ENCODE measurements around the gene MTERF1.
"Not testable (repeated sequence)": the region's sequence is repeated elsewhere in the genome, so short reads cannot be mapped to it uniquely, and the experiment has no call there.

The MTERF1 gene

GRCh38 chr7:91883676-91884362, 3.3 kb upstream of the MTERF1 start:
- no peak for DNase-seq (ENCODE audit: low read depth in 1 of 2, low spot score in 1 of 2)

DNA sequence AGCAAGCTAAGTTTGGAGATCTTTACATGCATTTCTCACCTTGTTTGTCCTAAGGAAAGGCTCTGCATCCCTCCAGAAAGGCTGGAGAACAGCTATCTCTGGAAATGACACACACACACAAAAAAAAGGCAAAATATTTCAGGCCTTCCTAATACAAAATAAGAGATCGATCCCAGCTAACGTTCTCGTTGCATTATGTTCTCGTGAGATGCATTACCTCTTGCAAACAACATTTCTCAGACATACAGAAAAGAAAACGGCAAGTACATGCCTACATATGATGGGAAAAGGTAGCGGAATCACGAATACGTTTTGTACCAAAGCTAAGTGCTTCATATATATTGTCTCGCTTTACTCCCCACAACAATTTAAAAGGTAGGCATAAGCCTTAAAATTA, 488 bp downstream of the MTERF1 start:
- DNase-seq (ENCODE audit: low read depth in 1 of 2, low spot score in 1 of 2): no peak

DNA sequence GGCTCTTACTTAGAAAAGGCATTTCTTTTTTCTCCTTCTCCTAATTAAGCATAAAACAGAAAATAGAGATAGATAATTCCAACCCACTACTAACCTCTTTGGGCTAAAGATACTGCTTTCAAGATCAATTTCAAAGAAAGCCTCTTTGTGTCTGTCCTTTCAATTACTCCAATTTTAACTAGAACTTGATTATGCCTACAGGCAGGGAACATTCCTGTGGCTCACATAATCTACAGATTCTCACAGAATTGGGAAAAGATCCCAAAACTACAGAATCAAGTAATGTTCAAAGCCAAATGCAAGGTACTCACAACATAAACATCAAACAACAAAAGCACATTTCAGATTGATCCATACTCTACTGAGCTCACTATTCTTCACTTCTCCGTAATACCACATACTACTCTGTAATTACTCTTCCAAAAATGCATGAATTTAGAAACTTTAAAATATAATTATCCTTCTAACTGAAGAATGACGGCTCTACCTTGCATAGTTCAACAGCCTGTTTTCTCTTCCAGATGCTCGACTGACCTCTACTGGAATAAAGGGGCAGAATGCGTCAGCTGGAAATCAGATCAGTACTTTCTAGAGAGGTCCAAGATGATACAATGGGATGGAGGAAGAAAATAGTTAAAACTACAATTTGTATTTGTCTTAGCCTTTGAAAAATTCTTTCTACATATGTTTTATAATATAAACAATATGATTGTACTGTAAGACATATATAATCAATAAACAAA, 3.9 kb downstream of the MTERF1 start:
- DNase-seq (ENCODE audit: low read depth in 1 of 2, low spot score in 1 of 2): no peak

GRCh38 chr7:91875851-91876250, 4.7 kb downstream of the MTERF1 start:
- DNase-seq (ENCODE audit: low read depth in 1 of 2, low spot score in 1 of 2): no peak

- DNase-seq (ENCODE audit: low read depth in 1 of 2, low spot score in 1 of 2): no peak
Measured at GRCh38 chr7:91872928-91873327, 7.6 kb downstream of the MTERF1 start.

- DNase-seq (ENCODE audit: low read depth in 1 of 2, low spot score in 1 of 2): no peak
Measured at GRCh38 chr7:91872069-91872468, 8.4 kb downstream of the MTERF1 start.

DNA sequence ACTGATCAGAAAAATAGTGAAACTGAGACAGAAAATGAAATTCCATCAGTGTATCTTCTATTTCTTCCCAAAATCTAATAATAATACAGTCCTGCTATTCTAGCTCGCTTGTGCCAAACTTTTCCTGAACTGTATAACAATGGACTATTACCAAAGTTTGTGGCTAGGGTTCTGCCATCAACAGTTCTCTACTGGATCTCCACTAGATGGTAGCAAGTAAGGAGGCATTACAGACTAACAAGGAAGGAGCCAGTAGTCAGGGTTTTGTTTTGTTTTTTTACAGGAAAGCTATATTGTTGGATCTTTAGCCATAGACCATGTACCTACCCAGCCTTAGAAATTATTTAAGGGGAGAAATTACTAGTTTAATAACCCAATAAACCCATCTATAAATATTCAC, 10.8 kb downstream of the MTERF1 start:
- DNase-seq (ENCODE audit: low read depth in 1 of 2, low spot score in 1 of 2): no peak

GRCh38 chr7:91866599-91867148, 13.8 kb downstream of the MTERF1 start:
- DNase-seq (ENCODE audit: low read depth in 1 of 2, low spot score in 1 of 2): no peak

DNA sequence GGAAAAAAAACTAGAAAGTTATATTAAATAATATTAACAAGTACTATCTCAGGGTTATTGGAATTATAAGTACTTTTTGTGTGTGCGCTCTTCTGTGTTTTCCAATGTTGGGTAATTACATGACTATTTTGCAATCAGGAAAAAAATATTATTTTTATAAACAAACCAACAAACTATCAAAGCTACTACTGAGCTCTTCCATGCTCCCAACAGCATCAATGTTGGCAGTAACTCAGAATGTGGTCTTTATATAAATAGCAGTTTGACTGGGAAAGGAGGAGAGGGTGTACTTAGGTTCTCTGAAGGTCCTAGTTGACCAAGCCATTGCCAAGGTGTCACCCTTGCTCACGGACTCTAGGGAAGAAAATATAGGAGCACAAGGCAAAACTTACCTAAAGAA, 15.0 kb downstream of the MTERF1 start:
- no peak for DNase-seq (ENCODE audit: low read depth in 1 of 2, low spot score in 1 of 2)

DNA sequence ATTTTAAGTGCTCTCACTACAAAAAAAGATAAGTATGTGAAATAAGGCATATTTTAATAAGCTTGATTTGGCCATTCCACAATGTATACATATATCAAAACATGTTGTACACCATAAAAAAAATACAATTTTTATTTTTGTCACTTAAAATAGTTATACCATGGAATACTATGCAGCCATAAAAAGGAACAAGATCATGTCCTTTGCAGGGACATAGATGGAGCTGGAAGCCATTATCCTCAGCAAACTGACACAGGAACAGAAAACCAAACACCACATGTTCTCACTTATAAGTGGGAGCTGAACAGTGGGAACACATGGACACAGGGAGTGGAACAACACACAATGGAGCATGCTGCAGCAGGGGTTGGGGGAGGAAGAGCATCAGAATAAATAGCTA, 15.9 kb downstream of the MTERF1 start:
- not testable (repeated sequence) for DNase-seq (ENCODE audit: low read depth in 1 of 2, low spot score in 1 of 2)

DNA sequence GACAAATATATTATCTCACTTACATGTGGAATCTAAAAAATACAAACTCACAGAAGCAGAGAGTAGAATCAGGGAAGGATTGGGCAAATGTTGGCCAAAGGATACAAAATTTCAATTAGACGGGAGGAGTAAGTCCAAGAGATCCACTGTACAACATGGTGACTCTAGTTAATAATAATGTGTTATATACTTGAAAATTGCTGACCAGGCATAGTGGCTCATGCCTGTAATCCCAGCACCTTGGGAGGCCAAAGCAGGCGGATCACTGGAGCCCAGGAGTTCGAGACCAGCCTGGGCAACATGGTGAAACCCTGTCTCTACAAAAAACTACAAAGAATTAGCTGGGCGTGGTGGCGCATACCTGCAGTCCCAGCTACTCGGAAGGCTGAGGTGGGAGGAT, 16.4 kb downstream of the MTERF1 start:
- no peak for DNase-seq (ENCODE audit: low read depth in 1 of 2, low spot score in 1 of 2)

DNA sequence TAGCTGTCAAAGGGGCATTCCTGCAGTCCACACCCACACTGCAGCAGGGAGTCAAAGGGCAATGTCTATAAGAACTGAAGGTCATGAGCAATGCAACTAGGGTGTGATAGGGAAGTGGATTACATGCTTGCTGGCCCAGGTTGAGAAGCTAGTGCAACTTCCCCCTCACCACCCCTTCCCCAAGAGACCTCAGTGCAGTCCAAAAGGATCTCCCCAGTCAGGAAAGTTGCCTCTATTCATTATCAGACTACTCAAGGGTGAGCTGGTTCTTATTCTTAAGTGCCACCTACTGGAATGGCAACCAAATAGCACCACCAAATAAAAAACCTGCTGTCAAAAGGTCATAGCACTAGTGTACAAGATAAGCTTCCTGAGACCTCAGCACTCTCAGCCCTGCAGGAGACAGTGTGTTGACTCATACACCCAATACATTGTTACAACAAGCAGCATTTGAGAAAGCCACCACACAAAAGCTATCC, 28.2 kb downstream of the MTERF1 start:
- no peak for DNase-seq (ENCODE audit: low read depth in 1 of 2, low spot score in 1 of 2)

DNA sequence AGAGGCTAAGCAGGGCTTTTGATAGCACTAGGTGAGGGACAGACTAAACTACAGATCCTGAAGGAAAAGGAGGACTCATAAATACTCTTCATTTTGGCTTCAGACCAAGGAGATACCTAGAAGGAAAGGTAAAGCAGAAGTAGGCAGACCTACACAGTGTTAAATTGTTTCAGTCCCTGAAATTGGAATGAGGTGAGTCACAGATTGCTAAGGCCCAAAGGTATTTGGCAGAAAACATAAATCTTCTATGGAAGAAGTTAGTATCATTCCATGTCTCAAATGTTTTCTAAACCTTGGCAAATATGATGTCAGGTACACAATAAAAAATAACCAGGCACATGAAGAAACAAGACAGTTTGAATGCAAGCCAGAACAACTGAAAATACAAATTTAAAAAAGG, 30.0 kb downstream of the MTERF1 start:
- DNase-seq (ENCODE audit: low read depth in 1 of 2, low spot score in 1 of 2): no peak

DNA sequence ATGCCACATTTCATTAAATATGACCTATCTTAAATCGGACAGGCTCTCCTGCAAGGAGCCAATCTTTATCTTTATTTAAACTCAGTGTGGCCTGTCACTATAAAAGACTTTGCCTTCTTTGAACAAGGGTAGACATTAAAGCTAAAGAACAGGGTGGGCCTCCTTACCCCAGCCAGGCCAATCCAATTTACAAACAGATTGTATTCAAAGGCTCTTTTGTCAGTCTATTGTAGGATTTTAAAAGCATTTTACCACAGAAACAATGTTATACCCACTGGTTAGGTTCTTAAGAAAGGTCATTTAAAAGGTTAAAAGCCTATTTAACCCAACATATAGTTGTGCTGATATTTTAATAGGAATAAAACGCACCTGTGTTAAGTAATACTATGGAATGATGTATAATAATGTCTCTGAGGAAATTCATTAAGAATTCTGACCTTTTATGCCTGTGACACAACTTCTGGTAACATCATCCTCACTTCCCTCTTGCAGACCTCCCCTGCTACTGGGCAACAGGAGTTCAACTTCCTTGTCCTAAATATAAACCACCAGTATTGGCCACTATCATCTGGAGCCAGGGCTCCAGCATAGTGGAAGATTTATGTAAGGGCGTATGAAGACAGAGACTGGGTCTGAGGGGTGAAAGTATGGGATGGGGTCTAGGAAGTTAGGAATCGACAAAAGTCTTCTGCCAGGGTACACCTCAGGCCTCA, 32.5 kb downstream of the MTERF1 start:
- no peak for DNase-seq (ENCODE audit: low read depth in 1 of 2, low spot score in 1 of 2)

GRCh38 chr7:91847231-91847630, 33.3 kb downstream of the MTERF1 start:
- DNase-seq (ENCODE audit: low read depth in 1 of 2, low spot score in 1 of 2): no peak

DNA sequence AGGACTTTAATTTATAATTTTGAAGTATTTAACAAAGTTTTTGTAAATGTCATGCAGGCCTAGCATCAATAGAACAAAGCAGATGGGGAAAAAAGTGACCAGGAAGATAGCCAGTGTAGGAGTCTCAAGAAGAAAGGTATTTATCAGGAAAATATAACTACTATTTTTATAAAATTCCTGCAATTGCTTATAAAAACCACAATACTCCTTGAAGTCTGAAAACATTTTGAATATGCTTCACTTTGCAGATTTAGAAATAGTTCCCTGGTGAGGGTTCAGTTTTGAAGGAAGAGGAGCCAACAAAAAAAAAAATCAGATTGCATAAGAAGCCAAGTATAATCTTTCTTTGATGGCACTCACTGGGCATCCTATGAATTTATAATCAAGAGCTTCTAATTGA, 34.1 kb downstream of the MTERF1 start:
- DNase-seq (ENCODE audit: low read depth in 1 of 2, low spot score in 1 of 2): no peak

- no peak for DNase-seq (ENCODE audit: low read depth in 1 of 2, low spot score in 1 of 2)
Measured at GRCh38 chr7:91843831-91844230, 36.7 kb downstream of the MTERF1 start.

DNA sequence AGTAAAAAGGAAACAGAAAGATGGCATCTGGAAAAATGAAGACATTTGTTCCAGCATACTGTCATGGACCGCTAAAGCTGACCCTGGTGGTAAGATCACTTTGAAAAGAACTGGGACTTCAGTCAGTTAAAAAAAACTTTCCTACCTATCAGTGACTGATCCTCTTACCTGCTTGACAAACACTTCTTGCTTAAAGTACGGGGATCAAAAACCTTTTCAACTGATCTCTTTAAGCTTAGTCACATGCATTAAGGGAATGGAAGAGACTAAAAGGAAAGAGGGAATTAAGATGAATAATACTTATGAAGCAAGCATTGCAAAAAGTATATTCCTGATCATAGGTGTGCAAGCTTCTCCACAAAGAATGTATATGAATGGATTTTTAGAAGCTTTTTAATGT, 42.1 kb downstream of the MTERF1 start:
- no peak for DNase-seq (ENCODE audit: low read depth in 1 of 2, low spot score in 1 of 2)

GRCh38 chr7:91837397-91838070, 43.0 kb downstream of the MTERF1 start:
- no peak for DNase-seq (ENCODE audit: low read depth in 1 of 2, low spot score in 1 of 2)

GRCh38 chr7:91835826-91836368, 44.6 kb downstream of the MTERF1 start:
- DNase-seq (ENCODE audit: low read depth in 1 of 2, low spot score in 1 of 2): no peak
